A673 (cell line): Measurements from ENCODE around the gene MFSD6L. TPM values are rescaled to one million over a fixed set of nuclear protein-coding genes. Genes with fewer than 3 reads are reported as not detected.

Experiments
- BruUV-seq: library from RNA; stranded (reverse); fragments of 400-500 nt; replicated peaks from 2 replicates; lab custom pipeline; 2021; lab: Mats Ljungman, UMichigan
- CTCF ChIA-PET: fragments of 300-600 bp; sonication (Branson Sonifier 250); formaldehyde crosslinking; loops from one replicate; lab custom pipeline; 2022; ENCODE audit warnings: antibody characterized with exemption; lab: Charles Lee
- POLR2A ChIA-PET: fragments of 300-600 bp; sonication (Branson Sonifier 250); formaldehyde crosslinking; loops from one replicate; lab custom pipeline; 2022; ENCODE audit warnings: antibody characterized with exemption; ENCODE audit not compliant: low non-redundant PET; lab: Charles Lee
- DNase-seq: peaks from one replicate; pipeline ENCODE4 v3.0.0-alpha.2; 2015; ENCODE audit warnings: low spot score
- H3K27ac ChIP-seq: fragments of 200-600 bp; sonication (generic); 2 replicates; pipeline ENCODE4 v1.5.1; 2016; ENCODE audit warnings: mixed run types, low read depth, mild to moderate bottlenecking, mixed read lengths, antibody characterized with exemption, low read length; ENCODE audit not compliant: poor library complexity, severe bottlenecking
- H3K27me3 ChIP-seq: fragments of 200-600 bp; sonication (generic); replicated peaks from 2 replicates; pipeline ENCODE4 v1.6.1; 2017; ENCODE audit warnings: mixed run types, low read depth, mild to moderate bottlenecking, mixed read lengths, antibody characterized with exemption, low read length; ENCODE audit not compliant: insufficient read depth, poor library complexity
- H3K36me3 ChIP-seq: fragments of 200-600 bp; sonication (generic); 2 replicates; pipeline ENCODE4 v1.6.1; 2016; ENCODE audit warnings: mixed run types, mild to moderate bottlenecking, mixed read lengths, antibody characterized with exemption, low read length; ENCODE audit not compliant: insufficient read depth, poor library complexity, severe bottlenecking
- H3K4me1 ChIP-seq: fragments of 200-600 bp; sonication (generic); 2 replicates; pipeline ENCODE4 v1.6.1; 2017; ENCODE audit warnings: mixed run types, mild to moderate bottlenecking, mixed read lengths, antibody characterized with exemption, low read length; ENCODE audit not compliant: insufficient read depth, poor library complexity, severe bottlenecking
- H3K4me3 ChIP-seq: fragments of 200-600 bp; sonication (generic); 2 replicates; pipeline ENCODE4 v1.5.1; 2016; ENCODE audit warnings: low read depth, mixed run types, mild to moderate bottlenecking, mixed read lengths, low read length; ENCODE audit not compliant: poor library complexity, severe bottlenecking
- H3K9me3 ChIP-seq: fragments of 200-600 bp; sonication (generic); 2 replicates; pipeline ENCODE4 v1.6.1; 2016; ENCODE audit warnings: mixed run types, low read depth, mild to moderate bottlenecking, mixed read lengths, antibody characterized with exemption, low read length; ENCODE audit not compliant: poor library complexity, severe bottlenecking
- CTCF ChIP-seq: fragments of 300-800, 200-600 bp; sonication (generic); conservative IDR thresholded peaks from 2 replicates; pipeline ENCODE4 v1.5.1; 2017; ENCODE audit warnings: low read depth, mild to moderate bottlenecking, antibody characterized with exemption, low read length, moderate library complexity, mixed read lengths
- EZH2 ChIP-seq: fragments of 200-600 bp; sonication (generic); IDR thresholded peaks from 2 replicates; pipeline ENCODE4 v1.6.1; 2017; ENCODE audit warnings: borderline replicate concordance, low read depth, mild to moderate bottlenecking, mixed read lengths, antibody characterized with exemption, low read length; ENCODE audit not compliant: poor library complexity, severe bottlenecking
- intact Hi-C: fragments of 100-400 bp; cut with micrococcal nuclease; formaldehyde crosslinking; loops from one replicate; pipeline ENCODE4 v1.10.0; 2022; ENCODE audit not compliant: unreplicated experiment
- total RNA-seq: library from RNA; stranded (reverse); gene quantifications from 2 replicates; pipeline ENCODE4 v1.2.3, GENCODE V29; 2021

Gene MFSD6L
- total RNA-seq, 1 experiment from 2014 or later: not detected

GRCh38 chr17:8747742-8748141, 51.4 kb downstream of the MFSD6L start:
- no peaks in the 10 kb centered on the region for H3K27me3 ChIP-seq
- intact Hi-C loops: loop anchor here (5.0 kb wide), 1 partner anchor 175 kb away; no protein-coding TSS in a partner anchor
- no peak for TF ChIP-seq CTCF
- no peak for TF ChIP-seq EZH2
- POLR2A ChIA-PET: interaction anchor here (0.6 kb wide), 1 partner anchor 30 kb away, joined by 3 read pairs; no protein-coding TSS in a partner anchor
- H3K9me3 ChIP-seq: no peaks in the 10 kb centered on the region
- no peak for DNase-seq
- CTCF ChIA-PET: no interaction called here
- BruUV-seq: no TSS peak
- no peak overlapping the region for H3K27ac ChIP-seq
- H3K36me3 ChIP-seq: no peaks in the 10 kb centered on the region
- no peak overlapping the region for H3K4me3 ChIP-seq
- no peaks in the 10 kb centered on the region for H3K4me1 ChIP-seq

Other genes starting within 250 kb of the MFSD6L start
- gene MYH10, start 168.6 kb downstream of the MFSD6L start, total RNA-seq: 129 and 167 TPM in 2 replicates
- 0.28 TPM in 1 of 2 replicates, not detected in the other for gene CCDC42, start 54.5 kb downstream of the MFSD6L start, total RNA-seq
- not detected in 2 replicates for gene SPDYE4, start 40.8 kb downstream of the MFSD6L start, total RNA-seq
- gene PIK3R6, start 68.3 kb upstream of the MFSD6L start, total RNA-seq: 0.13 TPM in 1 of 2 replicates, not detected in the other
- 0.09 and 0.24 TPM in 2 replicates for gene PIK3R5, start 166.3 kb upstream of the MFSD6L start, total RNA-seq
- gene NTN1, start 222.1 kb upstream of the MFSD6L start, total RNA-seq: 4.3 TPM in 2 replicates